ENCODE measurements around the gene MRFAP1L1. TPM values are rescaled to one million over a fixed set of nuclear protein-coding genes. Genes with fewer than 3 reads are reported as not detected.
A peak's percentile ranks its signal among the peaks of the same experiment; 100 is the strongest.
"Not testable (repeated sequence)": the region's sequence is repeated elsewhere in the genome, so short reads cannot be mapped to it uniquely, and the experiment has no call there.

The MRFAP1L1 gene
- polyA plus RNA-seq, 3 donors, result 7.6 to 19.1 (median 13.8) TPM

GRCh38 chr4:6674500-6675149 is 35.0 kb downstream of the MRFAP1L1 start:
- peaks cover 0 to 15% (median 2%) of the 10 kb centered on the region in 7 donors for H3K9me3 Mint-ChIP-seq
- intact Hi-C loops (cut with micrococcal nuclease), result loop anchor here in 1 of 2 donors (2.0 to 5.0 kb wide), 2 partner anchors 32 to 34 kb away; partner anchors contain the start of genes MRFAP1 and MRFAP1L1
- 2% methylated on average over 34 of the region's 40 CpGs for WGBS (ENCODE audit: insufficient coverage)
- Histone ChIP-seq H3K9me3 (replicated peaks in 1 of 2; ENCODE audit: control insufficient read depth in 1 of 2, insufficient read depth in 1 of 2, low read length in 2 of 2) (no peaks in the 10 kb centered on the region), H3K4me2 (replicated peaks; ENCODE audit: extremely low read depth, low read length, poor library complexity, severe bottlenecking) (peak overlapping the region; percentile 97), H3K27me3 (ENCODE audit: control insufficient read depth in 2 of 2, insufficient read depth in 2 of 2, low read length in 2 of 2) (no peaks in the 10 kb centered on the region), H3K9ac (ENCODE audit: insufficient read depth, low read length, poor library complexity, severe bottlenecking) (peak overlapping the region; percentile 74), H3K36me3 (replicated peaks in 1 of 2; ENCODE audit: control insufficient read depth in 1 of 2, insufficient read depth in 2 of 2, low read length in 2 of 2) (peaks cover 0 to 8% of the 10 kb centered on the region in 2 donors), H3K27ac (ENCODE audit: low read depth in 1 of 2, low read length in 2 of 2) (peak overlapping the region in 1 of 2 donors; percentile 89), H3K4me1 (ENCODE audit: control insufficient read depth in 1 of 2, insufficient read depth in 2 of 2, low read length in 2 of 2) (peaks cover 34 to 37% of the 10 kb centered on the region in 2 donors), H4K20me1 (ENCODE audit: insufficient read depth, low read length) (peaks cover 10% of the 10 kb centered on the region), H2AFZ (ENCODE audit: insufficient read depth, low read depth, low read length, poor library complexity, severe bottlenecking) (peak overlapping the region; percentile 90), H3K79me2 (ENCODE audit: insufficient read depth, low read length) (peaks cover 32% of the 10 kb centered on the region), H3K4me3 (replicated peaks in 1 of 3; ENCODE audit: low read depth in 2 of 3, low read length in 3 of 3) (peak overlapping the region; percentile 41 to 86 (median 84))
- peak overlapping the region; percentile 90 to 95 for H3K4me3 Mint-ChIP-seq
- peaks cover 0 to 8% (median 0%) of the 10 kb centered on the region in 3 donors for H3K27me3 Mint-ChIP-seq (ENCODE audit: low read depth in 3 of 3)
- H3K36me3 Mint-ChIP-seq, result peaks cover 16 to 31% of the 10 kb centered on the region in 2 donors
- H3K27ac Mint-ChIP-seq, result peak overlapping the region in 6 of 7 donors; percentile 0 to 83 (median 80)
- peaks cover 42% of the 10 kb centered on the region for H3K4me1 Mint-ChIP-seq
- TF ChIP-seq, protein P1, sequence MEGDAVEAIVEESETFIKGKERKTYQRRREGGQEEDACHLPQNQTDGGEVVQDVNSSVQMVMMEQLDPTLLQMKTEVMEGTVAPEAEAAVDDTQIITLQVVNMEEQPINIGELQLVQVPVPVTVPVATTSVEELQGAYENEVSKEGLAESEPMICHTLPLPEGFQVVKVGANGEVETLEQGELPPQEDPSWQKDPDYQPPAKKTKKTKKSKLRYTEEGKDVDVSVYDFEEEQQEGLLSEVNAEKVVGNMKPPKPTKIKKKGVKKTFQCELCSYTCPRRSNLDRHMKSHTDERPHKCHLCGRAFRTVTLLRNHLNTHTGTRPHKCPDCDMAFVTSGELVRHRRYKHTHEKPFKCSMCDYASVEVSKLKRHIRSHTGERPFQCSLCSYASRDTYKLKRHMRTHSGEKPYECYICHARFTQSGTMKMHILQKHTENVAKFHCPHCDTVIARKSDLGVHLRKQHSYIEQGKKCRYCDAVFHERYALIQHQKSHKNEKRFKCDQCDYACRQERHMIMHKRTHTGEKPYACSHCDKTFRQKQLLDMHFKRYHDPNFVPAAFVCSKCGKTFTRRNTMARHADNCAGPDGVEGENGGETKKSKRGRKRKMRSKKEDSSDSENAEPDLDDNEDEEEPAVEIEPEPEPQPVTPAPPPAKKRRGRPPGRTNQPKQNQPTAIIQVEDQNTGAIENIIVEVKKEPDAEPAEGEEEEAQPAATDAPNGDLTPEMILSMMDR (IDR thresholded peaks at IDR 0.05), result peak; percentile 52
- no peak for DNase-seq

DNA sequence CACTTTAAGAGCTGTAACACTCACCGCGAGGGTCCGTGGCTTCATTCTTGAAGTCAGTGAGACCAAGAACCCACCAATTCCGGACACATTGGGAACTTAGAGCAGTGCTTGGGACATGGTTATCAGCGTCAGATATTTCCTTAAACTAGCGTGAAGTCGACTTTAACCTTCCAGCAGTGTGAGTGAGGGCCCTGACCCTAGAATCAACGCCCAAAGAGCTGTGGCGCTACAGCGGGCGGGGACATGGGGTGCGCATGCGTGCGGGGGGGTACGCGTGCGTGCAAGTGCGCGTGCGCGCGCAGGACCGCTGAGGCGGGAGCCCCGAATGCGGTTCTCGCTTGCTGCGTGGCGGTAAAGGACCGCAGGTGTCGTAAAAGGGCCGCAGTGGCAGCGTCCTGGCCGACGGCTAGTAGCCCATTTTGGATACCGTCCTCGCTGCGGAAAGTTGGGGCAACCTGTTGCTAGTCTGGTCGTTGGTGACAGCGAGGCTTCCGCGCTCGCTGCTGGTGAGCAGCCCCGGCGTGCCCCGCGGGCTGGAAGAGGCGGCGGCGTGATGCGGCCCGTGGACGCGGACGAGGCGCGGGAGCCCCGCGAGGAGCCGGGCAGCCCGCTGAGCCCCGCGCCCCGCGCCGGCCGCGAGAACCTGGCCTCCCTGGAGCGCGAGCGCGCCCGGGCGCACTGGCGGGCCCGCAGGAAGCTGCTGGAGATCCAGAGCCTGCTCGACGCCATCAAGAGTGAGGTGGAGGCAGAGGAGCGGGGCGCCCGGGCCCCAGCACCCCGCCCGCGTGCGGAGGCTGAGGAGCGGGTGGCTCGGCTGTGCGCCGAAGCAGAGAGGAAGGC is 35.8 kb downstream of the MRFAP1L1 start:
- Histone ChIP-seq H3K4me1 (ENCODE audit: control insufficient read depth in 1 of 2, insufficient read depth in 2 of 2, low read length in 2 of 2) (peaks cover 34 to 37% of the 10 kb centered on the region in 2 donors), H3K27ac (ENCODE audit: low read depth in 1 of 2, low read length in 2 of 2) (peak overlapping the region; percentile 50 to 89), H3K9me3 (replicated peaks in 1 of 2; ENCODE audit: control insufficient read depth in 1 of 2, insufficient read depth in 1 of 2, low read length in 2 of 2) (no peaks in the 10 kb centered on the region), H3K79me2 (ENCODE audit: insufficient read depth, low read length) (peaks cover 32% of the 10 kb centered on the region), H3K4me2 (replicated peaks; ENCODE audit: extremely low read depth, low read length, poor library complexity, severe bottlenecking) (peak overlapping the region; percentile 97), H3K4me3 (replicated peaks in 1 of 3; ENCODE audit: low read depth in 2 of 3, low read length in 3 of 3) (peak overlapping the region; percentile 41 to 86 (median 84)), H3K9ac (ENCODE audit: insufficient read depth, low read length, poor library complexity, severe bottlenecking) (peak overlapping the region; percentile 74), H3K36me3 (replicated peaks in 1 of 2; ENCODE audit: control insufficient read depth in 1 of 2, insufficient read depth in 2 of 2, low read length in 2 of 2) (peaks cover 0 to 8% of the 10 kb centered on the region in 2 donors), H4K20me1 (ENCODE audit: insufficient read depth, low read length) (peaks cover 10% of the 10 kb centered on the region), H2AFZ (ENCODE audit: insufficient read depth, low read depth, low read length, poor library complexity, severe bottlenecking) (peak overlapping the region; percentile 90), H3K27me3 (ENCODE audit: control insufficient read depth in 2 of 2, insufficient read depth in 2 of 2, low read length in 2 of 2) (no peaks in the 10 kb centered on the region)
- under 1% methylated on average over 89 of the region's 89 CpGs for WGBS (ENCODE audit: insufficient coverage)
- H3K27ac Mint-ChIP-seq, result peak overlapping the region; percentile 81 to 95 (median 93)
- peak; percentile 94 to 97 (median 96) for DNase-seq
- H3K27me3 Mint-ChIP-seq (ENCODE audit: low read depth in 3 of 3), result peaks cover 0 to 8% (median 0%) of the 10 kb centered on the region in 3 donors
- intact Hi-C loops (cut with micrococcal nuclease), result loop anchor here (1.0 to 2.0 kb wide), 3 partner anchors 34 to 36 kb away; partner anchors contain the start of genes MRFAP1 (in 1 of the 2) and MRFAP1L1 (in 1 of the 2)
- peaks cover 16 to 29% of the 10 kb centered on the region in 2 donors for H3K36me3 Mint-ChIP-seq
- H3K9me3 Mint-ChIP-seq, result peaks cover 0 to 8% (median under 1%) of the 10 kb centered on the region in 7 donors
- H3K4me1 Mint-ChIP-seq, result peaks cover 42% of the 10 kb centered on the region
- TF ChIP-seq, protein P1 (IDR thresholded peaks at IDR 0.05), result no peak
- peak overlapping the region; percentile 90 to 95 for H3K4me3 Mint-ChIP-seq

DNA sequence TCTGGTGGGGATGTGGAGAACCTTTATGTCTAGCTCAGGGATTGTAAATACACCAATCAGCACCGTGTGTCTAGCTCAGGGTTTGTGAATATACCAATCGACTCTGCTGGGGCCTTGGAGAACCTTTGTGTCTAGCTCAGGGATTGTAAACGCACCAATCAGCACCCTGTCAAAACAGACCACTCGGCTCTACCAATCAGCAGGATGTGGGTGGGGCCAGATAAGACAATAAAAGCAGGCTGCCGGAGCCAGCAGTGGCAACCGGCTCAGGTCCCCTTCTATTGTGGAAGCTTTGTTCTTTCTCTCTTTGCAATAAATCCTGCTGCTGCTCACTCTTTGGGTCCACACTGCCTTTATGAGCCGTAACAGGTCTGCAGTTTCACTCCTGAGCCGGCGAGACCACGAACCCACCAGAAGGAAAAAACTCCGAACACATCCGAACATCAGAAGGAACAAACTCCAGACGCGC is 36.4 kb downstream of the MRFAP1L1 start:
- Histone ChIP-seq H3K9ac (ENCODE audit: insufficient read depth, low read length, poor library complexity, severe bottlenecking) (peak overlapping the region; percentile 74), H3K79me2 (ENCODE audit: insufficient read depth, low read length) (peaks cover 32% of the 10 kb centered on the region), H3K4me1 (ENCODE audit: control insufficient read depth in 1 of 2, insufficient read depth in 2 of 2, low read length in 2 of 2) (peaks cover 34 to 37% of the 10 kb centered on the region in 2 donors), H3K4me3 (replicated peaks in 1 of 3; ENCODE audit: low read depth in 2 of 3, low read length in 3 of 3) (peak overlapping the region; percentile 41 to 84 (median 49)), H3K27ac (ENCODE audit: low read depth in 1 of 2, low read length in 2 of 2) (peak overlapping the region; percentile 50 to 89), H2AFZ (ENCODE audit: insufficient read depth, low read depth, low read length, poor library complexity, severe bottlenecking) (peak overlapping the region; percentile 90), H3K4me2 (replicated peaks; ENCODE audit: extremely low read depth, low read length, poor library complexity, severe bottlenecking) (peak overlapping the region; percentile 97)
- Mint-ChIP-seq H3K27ac (peak overlapping the region; percentile 80 to 95 (median 93)), H3K4me1 (peaks cover 42% of the 10 kb centered on the region), H3K4me3 (peak overlapping the region; percentile 90 to 95), H3K36me3 (peaks cover 16 to 25% of the 10 kb centered on the region in 2 donors)
- not testable (repeated sequence) for H4K20me1 ChIP-seq (ENCODE audit: insufficient read depth, low read length); H3K27me3 Mint-ChIP-seq (ENCODE audit: low read depth in 3 of 3); H3K9me3 ChIP-seq (replicated peaks in 1 of 2; ENCODE audit: control insufficient read depth in 1 of 2, insufficient read depth in 1 of 2, low read length in 2 of 2); H3K9me3 Mint-ChIP-seq; H3K27me3 ChIP-seq (ENCODE audit: control insufficient read depth in 2 of 2, insufficient read depth in 2 of 2, low read length in 2 of 2); DNase-seq; H3K36me3 ChIP-seq (replicated peaks in 1 of 2; ENCODE audit: control insufficient read depth in 1 of 2, insufficient read depth in 2 of 2, low read length in 2 of 2)
- 43% methylated on average over 10 of the region's 14 CpGs for WGBS (ENCODE audit: insufficient coverage)
- intact Hi-C loops (cut with micrococcal nuclease), result loop anchor here in 1 of 2 donors (1.0 kb wide), 2 partner anchors 33 to 37 kb away; partner anchors contain the start of gene MRFAP1
